IPS-11a (cell line): ENCODE data around the gene NUDT22.
A peak's percentile ranks its signal among the peaks of the same experiment; 100 is the strongest.

ENCODE experiments used
- H3K4me3 ChIP-seq: one replicate; pipeline ENCODE4 v1.5.1; 2013; ENCODE audit warnings: low read depth, low read length, control low read depth

The NUDT22 gene

GRCh38 chr11:64206457-64207255 lies 19.4 kb upstream of the NUDT22 start, which contains the start of gene FERMT3:
Gene FERMT3, plus strand, starts transcription at chr11:64206721. Its CDS starts 644 bp downstream, at chr11:64207365.
- H3K4me3 ChIP-seq: no peak within 1 kb of the TSS

- no peak overlapping the region for H3K4me3 ChIP-seq
These were observed 18.6 kb upstream of the NUDT22 start for GRCh38 chr11:64207256-64208085.

DNA sequence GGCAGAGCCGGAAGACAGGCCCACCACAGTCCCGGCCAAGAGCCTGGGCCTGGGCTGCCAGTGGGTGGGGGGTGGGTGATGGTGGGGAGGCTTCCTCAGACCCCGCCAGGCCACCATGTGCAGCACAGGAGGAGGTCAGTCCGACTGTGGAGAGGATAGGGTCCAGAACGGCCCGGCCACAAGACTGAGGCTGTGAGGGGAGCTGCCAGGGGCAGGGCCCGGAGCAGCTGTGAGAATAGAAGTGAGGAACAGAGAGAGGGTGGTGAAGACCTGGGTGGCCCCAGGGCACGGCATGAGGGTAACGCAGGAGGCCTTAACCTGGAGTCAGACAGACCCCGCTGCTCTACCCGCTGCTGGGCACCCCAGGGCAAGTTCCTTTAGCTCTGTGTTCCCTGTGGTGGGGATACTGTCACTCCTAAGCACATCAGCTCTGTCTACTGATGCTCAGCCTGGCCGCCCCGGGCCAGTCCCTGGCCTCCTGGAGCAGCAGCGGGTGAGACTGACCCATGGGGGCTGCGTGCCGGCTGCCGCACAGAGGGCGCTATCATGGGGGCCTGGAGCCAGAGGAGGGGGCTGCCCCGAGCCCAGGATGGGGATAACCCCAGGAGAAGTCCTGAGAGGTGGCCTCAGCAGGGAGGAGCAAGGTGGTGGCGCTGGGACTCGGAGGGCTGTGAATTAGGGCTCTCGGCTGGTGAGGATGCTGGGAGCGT lies 17.8 kb upstream of the NUDT22 start:
- H3K4me3 ChIP-seq: no peak overlapping the region

GRCh38 chr11:64208796-64209562 lies 17.1 kb upstream of the NUDT22 start:
- no peak overlapping the region for H3K4me3 ChIP-seq

DNA sequence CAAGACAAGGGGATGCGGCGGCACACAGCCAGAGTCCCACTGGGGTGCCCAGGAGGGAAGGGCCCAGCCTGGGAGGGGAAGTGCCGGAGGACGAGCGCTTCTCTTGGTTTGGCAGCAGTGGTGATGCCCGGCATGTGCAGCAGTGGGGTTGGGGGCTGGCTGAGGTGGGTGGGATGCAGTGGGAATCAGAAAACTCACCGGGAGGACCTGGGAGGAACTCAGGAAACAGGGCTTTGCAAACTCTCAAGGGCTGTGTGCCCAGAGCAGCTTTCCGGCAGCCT lies 16.6 kb upstream of the NUDT22 start:
- no peak overlapping the region for H3K4me3 ChIP-seq

DNA sequence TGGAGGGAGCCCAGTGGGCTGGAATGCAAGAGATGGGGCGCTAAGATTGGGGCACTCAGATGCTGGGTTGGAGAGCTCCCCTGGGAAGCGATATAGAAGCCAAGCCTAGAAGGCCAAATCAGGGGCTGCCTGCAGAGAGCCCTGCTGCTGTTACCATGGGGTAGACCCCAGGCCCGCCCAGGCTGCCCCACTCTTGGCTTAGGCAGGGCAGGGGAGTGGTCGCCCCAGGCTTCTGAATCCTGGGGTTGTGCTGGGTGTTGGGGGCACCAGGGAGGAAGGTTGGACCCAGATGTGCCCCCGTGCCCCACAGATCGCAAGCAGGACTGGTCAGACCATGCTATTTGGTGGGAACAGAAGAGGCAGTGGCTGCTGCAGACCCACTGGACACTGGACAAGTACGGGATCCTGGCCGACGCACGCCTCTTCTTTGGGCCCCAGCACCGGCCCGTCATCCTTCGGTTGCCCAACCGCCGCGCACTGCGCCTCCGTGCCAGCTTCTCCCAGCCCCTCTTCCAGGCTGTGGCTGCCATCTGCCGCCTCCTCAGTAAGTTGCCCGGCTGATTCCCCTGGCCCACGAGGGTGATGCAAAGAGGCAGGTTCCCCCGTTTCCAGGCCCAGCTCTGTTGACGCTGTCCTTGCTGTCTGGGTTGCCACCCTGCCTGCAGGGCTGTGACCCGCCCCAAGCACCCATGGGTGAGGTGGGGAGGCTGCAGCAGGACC lies 15.6 kb upstream of the NUDT22 start:
- H3K4me3 ChIP-seq: no peak overlapping the region

- no peak overlapping the region for H3K4me3 ChIP-seq
These were observed 14.7 kb upstream of the NUDT22 start for GRCh38 chr11:64211181-64211872.

- no peak overlapping the region for H3K4me3 ChIP-seq
These were observed 9.2 kb upstream of the NUDT22 start for GRCh38 chr11:64216879-64217278.

DNA sequence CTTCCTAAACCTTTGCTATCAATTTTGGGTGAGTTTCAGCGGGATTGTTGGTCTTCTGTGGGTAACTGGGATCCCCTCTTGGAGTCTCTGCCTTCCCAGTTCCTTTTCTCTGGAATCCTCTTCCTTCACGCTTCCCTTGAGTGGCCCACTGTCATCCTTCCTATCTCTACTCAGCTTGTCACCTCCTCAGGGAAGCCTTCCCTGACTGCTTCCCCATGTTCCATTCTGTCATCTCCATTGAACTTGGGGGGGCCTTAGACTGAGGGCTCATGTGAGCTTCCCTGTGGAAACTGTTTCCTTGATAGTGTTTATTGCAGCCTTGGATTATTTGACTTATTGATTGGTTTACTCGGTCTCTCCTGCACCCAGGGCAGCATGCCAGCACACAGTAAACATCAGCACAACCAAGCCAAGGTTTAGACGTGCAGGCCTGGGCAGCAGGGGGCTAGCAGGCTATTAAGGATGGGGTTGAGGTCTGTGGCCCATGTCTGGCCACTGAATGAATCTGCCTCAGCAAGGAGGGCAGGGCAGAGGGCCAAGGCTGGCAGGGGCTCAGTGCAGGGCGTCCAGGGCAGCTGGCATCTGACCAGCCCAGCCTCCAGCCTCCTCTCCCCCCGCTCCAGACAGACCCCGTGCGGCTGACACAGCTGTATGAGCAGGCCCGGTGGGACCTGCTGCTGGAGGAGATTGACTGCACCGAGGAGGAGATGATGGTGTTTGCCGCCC lies 7.3 kb upstream of the NUDT22 start:
- H3K4me3 ChIP-seq: no peak overlapping the region

DNA sequence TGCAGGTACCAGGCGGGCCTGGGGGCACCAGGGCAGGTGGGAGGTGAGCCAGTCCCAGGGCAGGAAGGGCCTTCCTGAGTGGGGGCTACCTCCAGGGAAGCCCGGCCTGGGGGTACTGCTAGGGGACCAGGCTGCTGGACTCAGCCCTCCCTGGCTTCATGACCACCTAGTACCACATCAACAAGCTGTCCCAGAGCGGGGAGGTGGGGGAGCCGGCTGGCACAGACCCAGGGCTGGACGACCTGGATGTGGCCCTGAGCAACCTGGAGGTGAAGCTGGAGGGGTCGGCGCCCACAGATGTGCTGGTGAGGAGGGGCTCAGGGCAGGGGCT lies 6.8 kb upstream of the NUDT22 start:
- no peak overlapping the region for H3K4me3 ChIP-seq

GRCh38 chr11:64219755-64220154 lies 6.3 kb upstream of the NUDT22 start:
- no peak overlapping the region for H3K4me3 ChIP-seq

DNA sequence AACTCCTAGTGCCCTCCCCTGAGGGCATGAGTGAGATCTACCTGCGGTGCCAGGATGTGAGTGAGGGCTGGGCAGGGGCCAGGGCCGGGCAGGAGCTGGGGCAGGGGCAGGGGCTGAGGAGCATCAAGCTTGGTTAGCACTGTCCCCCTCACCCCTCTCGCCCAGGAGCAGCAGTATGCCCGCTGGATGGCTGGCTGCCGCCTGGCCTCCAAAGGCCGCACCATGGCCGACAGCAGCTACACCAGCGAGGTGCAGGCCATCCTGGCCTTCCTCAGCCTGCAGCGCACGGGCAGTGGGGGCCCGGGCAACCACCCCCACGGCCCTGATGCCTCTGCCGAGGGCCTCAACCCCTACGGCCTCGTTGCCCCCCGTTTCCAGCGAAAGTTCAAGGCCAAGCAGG lies 5.8 kb upstream of the NUDT22 start:
- no peak overlapping the region for H3K4me3 ChIP-seq

- H3K4me3 ChIP-seq: no peak overlapping the region
These were observed 5.3 kb upstream of the NUDT22 start for GRCh38 chr11:64220798-64221197.

GRCh38 chr11:64222651-64223000 lies 3.4 kb upstream of the NUDT22 start:
- no peak overlapping the region for H3K4me3 ChIP-seq

DNA sequence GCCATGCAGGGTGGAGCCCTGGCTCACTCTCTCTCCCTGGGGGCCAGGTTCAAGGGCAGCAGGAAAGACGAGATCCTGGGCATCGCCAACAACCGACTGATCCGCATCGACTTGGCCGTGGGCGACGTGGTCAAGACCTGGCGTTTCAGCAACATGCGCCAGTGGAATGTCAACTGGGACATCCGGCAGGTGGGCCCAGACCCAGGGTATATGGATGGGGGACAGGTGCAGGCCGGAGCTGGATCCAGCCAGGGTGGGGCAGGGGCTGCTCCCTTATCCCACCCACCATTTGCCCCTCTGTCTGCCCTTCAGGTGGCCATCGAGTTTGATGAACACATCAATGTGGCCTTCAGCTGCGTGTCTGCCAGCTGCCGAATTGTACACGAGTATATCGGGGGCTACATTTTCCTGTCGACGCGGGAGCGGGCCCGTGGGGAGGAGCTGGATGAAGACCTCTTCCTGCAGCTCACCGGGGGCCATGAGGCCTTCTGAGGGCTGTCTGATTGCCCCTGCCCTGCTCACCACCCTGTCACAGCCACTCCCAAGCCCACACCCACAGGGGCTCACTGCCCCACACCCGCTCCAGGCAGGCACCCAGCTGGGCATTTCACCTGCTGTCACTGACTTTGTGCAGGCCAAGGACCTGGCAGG lies 2.9 kb upstream of the NUDT22 start:
- H3K4me3 ChIP-seq: no peak overlapping the region

- no peak overlapping the region for H3K4me3 ChIP-seq
These were observed 1.8 kb upstream of the NUDT22 start for GRCh38 chr11:64224151-64224890.

GRCh38 chr11:64224891-64225607 lies 1.0 kb upstream of the NUDT22 start:
- H3K4me3 ChIP-seq: peak overlapping the region; percentile 78
